ENCODE results near the gene LMF1. TPM values are rescaled to one million over a fixed set of nuclear protein-coding genes. Genes with fewer than 3 reads are reported as not detected.

Gene LMF1
- total RNA-seq, 2 experiments from 2014 or later, result 26.6 to 31.3 TPM

- Mint-ChIP-seq H3K4me1 (no peaks in the 10 kb centered on the region), H3K4me3 (no peak overlapping the region), H3K36me3 (no peaks in the 10 kb centered on the region), H3K27ac (no peak overlapping the region), H3K9me3 (no peaks in the 10 kb centered on the region), H3K27me3 (no peaks in the 10 kb centered on the region)
- DNase-seq (no peak), ATAC-seq (ENCODE audit: low read depth) (no peak)
- POLR2A ChIA-PET, result no interaction called here
Observed at GRCh38 chr16:916035-916799, 54.6 kb downstream of the LMF1 start.

- no peak overlapping the region for H3K4me3 Mint-ChIP-seq
- DNase-seq, result no peak
- no peak for ATAC-seq (ENCODE audit: low read depth)
- H3K27me3 Mint-ChIP-seq, result no peaks in the 10 kb centered on the region
- POLR2A ChIA-PET, result no interaction called here
- H3K36me3 Mint-ChIP-seq, result no peaks in the 10 kb centered on the region
- no peaks in the 10 kb centered on the region for H3K4me1 Mint-ChIP-seq
- no peak overlapping the region for H3K27ac Mint-ChIP-seq
- H3K9me3 Mint-ChIP-seq, result no peaks in the 10 kb centered on the region
Observed at GRCh38 chr16:915546-915945, 55.2 kb downstream of the LMF1 start.

GRCh38 chr16:914440-914839 lies 56.3 kb downstream of the LMF1 start:
- H3K36me3 Mint-ChIP-seq, result no peaks in the 10 kb centered on the region
- no peaks in the 10 kb centered on the region for H3K9me3 Mint-ChIP-seq
- no peak overlapping the region for H3K4me3 Mint-ChIP-seq
- POLR2A ChIA-PET, result no interaction called here
- ATAC-seq (ENCODE audit: low read depth), result no peak
- no peaks in the 10 kb centered on the region for H3K4me1 Mint-ChIP-seq
- no peaks in the 10 kb centered on the region for H3K27me3 Mint-ChIP-seq
- H3K27ac Mint-ChIP-seq, result no peak overlapping the region
- no peak for DNase-seq

DNA sequence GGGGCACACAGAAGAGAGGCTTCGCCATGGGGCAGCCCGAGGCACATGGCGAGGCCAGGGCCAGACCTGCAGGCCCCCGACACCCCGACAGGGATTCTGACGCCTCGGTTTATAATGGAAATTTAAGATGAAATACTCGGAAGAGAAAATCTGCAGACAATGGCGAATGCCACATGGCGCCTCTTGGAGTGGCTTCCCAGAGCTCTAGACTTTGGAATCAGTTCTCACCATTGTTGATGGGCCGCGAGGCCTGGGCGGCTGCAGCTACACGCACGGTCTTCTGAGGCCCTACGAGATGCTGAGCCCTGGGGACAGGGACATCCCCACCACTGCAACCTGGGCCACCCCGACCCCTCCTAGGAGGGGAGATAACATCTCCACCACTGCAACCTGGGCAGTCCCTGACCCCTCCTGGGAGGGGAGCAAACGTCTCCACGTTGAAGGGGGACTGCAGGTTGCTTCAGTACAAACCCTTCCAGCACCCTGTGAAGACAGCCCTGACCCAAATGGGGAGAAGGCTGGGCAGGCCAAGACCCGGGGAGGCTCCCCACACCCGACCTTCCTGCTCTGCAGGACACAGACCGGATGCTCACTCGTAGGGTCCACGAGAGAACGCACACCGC lies 56.9 kb downstream of the LMF1 start:
- ATAC-seq (ENCODE audit: low read depth) (no peak), DNase-seq (no peak)
- H3K36me3 Mint-ChIP-seq, result peaks cover 4% of the 10 kb centered on the region
- POLR2A ChIA-PET, result no interaction called here
- no peaks in the 10 kb centered on the region for H3K9me3 Mint-ChIP-seq
- no peak overlapping the region for H3K4me3 Mint-ChIP-seq
- no peaks in the 10 kb centered on the region for H3K27me3 Mint-ChIP-seq
- no peak overlapping the region for H3K27ac Mint-ChIP-seq
- H3K4me1 Mint-ChIP-seq, result no peaks in the 10 kb centered on the region

DNA sequence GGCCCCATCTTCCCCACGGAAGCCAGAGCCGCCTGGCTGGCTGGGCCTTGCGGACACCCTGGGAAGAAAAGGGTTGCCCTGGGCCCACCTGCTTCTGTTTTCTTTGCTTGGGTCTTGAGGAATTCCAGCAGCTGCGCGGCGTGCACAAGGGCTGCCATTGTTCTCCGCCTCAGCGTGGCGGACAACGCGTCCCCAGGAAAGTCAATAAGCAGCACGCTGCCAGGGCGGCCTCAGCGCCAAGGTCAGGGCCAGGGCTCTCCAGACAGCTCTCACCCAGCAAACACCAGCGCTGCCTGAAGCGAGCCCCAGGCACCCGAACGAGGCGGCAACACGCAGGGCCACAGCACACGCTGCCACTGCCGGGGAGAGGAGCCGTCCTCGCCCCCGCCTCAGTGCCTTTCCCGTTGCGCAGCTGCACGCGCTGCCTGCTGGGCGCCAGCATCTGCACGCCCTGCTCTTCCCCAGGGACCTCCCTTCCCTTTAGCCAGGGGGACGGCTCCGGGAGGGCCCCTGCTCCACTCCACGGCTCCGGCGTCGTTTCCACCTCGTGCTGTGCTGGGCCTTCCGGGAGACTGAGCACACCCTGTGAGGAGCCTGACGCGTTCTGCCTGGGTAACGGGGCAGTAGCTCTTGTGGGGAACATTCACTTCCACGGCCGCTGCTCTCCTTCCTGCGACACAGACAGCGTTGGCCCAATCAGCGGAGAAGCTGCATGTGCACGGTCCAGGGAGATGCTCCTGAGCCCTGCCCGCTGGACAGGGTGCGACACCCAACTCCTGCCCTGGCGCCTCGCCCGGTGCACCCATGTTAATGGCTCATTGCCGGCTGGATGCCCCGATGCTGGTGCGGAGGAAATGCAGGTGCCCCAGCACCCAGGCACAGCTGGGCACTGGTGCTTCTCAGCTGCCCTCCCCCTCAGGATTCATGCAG lies 57.8 kb downstream of the LMF1 start:
- DNase-seq (no peak), ATAC-seq (ENCODE audit: low read depth) (no peak)
- H3K4me3 Mint-ChIP-seq, result no peak overlapping the region
- H3K36me3 Mint-ChIP-seq, result peaks cover 4% of the 10 kb centered on the region
- no peaks in the 10 kb centered on the region for H3K9me3 Mint-ChIP-seq
- no peak overlapping the region for H3K27ac Mint-ChIP-seq
- POLR2A ChIA-PET, result no interaction called here
- no peaks in the 10 kb centered on the region for H3K4me1 Mint-ChIP-seq
- H3K27me3 Mint-ChIP-seq, result no peaks in the 10 kb centered on the region

DNA sequence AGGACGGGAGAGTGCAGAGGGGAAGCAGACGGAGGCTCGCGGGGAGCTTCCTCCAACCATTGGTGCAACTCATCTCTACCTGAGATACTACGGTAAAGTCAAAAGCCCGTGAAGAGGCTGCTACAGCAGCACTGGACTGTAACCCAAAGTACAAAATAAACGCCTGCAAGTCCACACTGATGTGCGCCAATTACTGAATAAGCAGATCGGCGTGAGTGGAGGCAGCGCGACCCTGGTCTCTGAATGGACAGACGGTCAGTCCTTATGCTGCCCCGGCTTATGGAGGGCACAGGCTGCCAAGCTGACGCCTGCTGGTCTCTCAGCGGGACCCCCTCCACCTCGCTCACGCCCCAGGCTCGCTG lies 58.5 kb downstream of the LMF1 start:
- Mint-ChIP-seq H3K4me1 (no peaks in the 10 kb centered on the region), H3K4me3 (no peak overlapping the region), H3K36me3 (peaks cover 4% of the 10 kb centered on the region), H3K27ac (no peak overlapping the region), H3K9me3 (no peaks in the 10 kb centered on the region), H3K27me3 (no peaks in the 10 kb centered on the region)
- ATAC-seq (ENCODE audit: low read depth) (no peak), DNase-seq (no peak)
- POLR2A ChIA-PET, result no interaction called here

DNA sequence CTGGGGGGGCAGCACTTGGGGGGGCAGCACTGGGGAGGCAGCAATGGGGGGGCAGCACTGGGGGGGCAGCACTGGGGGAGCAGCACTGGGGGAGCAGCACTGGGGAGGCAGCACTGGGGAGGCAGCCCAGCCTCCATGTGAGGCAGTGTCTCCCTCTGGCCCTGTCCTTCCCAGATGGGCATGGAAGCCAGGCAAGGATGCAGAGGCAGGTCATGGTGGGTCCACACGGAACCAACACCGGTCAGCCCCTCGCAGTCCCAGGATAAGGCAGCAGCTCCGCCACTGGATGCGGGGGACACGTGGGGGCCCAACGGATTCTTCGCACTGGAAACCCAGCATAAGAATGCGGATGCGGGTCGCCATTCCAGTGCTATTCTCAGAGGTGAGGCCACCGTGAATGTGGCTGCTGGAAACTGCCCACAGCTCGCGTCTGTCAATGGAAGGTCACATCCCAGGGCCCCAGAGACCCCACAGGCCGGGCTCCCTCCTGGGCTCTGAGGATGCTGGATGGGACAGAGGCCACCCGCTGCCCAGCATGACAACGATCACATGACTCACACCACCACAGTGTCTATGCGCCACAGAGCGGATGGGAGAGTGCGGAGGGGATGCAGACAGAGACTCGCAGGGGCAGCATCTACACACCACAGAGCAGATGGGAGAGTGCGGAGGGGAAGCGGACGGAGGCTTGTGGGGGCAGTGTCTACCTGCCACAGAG lies 59.0 kb downstream of the LMF1 start:
- H3K27me3 Mint-ChIP-seq, result no peaks in the 10 kb centered on the region
- POLR2A ChIA-PET, result no interaction called here

DNA sequence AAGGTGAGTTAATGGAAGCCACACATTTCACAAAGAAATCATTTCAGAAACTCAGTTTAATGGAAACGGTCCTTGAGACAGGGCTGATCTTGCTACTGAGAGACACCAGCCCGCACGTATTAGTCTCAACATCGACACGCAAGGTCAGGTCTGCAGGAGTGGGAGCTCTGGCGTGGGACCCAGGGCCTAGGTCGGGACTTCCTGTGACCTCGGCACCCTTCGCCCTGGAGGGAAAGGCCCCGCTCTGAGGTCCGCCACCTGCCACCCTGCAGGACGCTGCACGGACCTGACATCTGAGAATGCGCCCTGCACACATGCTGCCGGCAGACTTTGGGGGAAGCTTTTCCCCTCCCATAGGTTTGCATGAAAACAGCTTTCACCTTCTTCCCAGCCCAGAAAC lies 59.7 kb downstream of the LMF1 start:
- H3K27me3 Mint-ChIP-seq, result no peaks in the 10 kb centered on the region
- H3K9me3 Mint-ChIP-seq, result no peaks in the 10 kb centered on the region
- H3K4me1 Mint-ChIP-seq, result no peaks in the 10 kb centered on the region
- DNase-seq, result no peak
- H3K27ac Mint-ChIP-seq, result no peak overlapping the region
- H3K36me3 Mint-ChIP-seq, result peaks cover 7% of the 10 kb centered on the region
- no peak for ATAC-seq (ENCODE audit: low read depth)
- H3K4me3 Mint-ChIP-seq, result no peak overlapping the region
- POLR2A ChIA-PET, result no interaction called here

More for the DNA sequence above, 59.0 kb downstream of the LMF1 start:
- Mint-ChIP-seq H3K36me3 (peaks cover 4% of the 10 kb centered on the region), H3K27ac (no peak overlapping the region), H3K4me3 (no peak overlapping the region), H3K9me3 (no peaks in the 10 kb centered on the region), H3K4me1 (no peaks in the 10 kb centered on the region)
- no peak for ATAC-seq (ENCODE audit: low read depth)
- DNase-seq, result no peak

- Mint-ChIP-seq H3K4me3 (no peak overlapping the region), H3K4me1 (no peaks in the 10 kb centered on the region), H3K9me3 (peaks cover 6% of the 10 kb centered on the region), H3K36me3 (peaks cover 12% of the 10 kb centered on the region), H3K27ac (no peak overlapping the region), H3K27me3 (no peaks in the 10 kb centered on the region)
- no peak for ATAC-seq (ENCODE audit: low read depth)
- no peak for DNase-seq
- POLR2A ChIA-PET, result no interaction called here
Observed at GRCh38 chr16:910181-910580, 60.6 kb downstream of the LMF1 start.

- DNase-seq (no peak), ATAC-seq (ENCODE audit: low read depth) (no peak)
- Mint-ChIP-seq H3K9me3 (peaks cover 6% of the 10 kb centered on the region), H3K27me3 (no peaks in the 10 kb centered on the region), H3K36me3 (peaks cover 13% of the 10 kb centered on the region), H3K27ac (no peak overlapping the region), H3K4me1 (no peaks in the 10 kb centered on the region), H3K4me3 (no peak overlapping the region)
- POLR2A ChIA-PET, result no interaction called here
Observed at GRCh38 chr16:909281-910000, 61.3 kb downstream of the LMF1 start.

- Mint-ChIP-seq H3K27ac (no peak overlapping the region), H3K36me3 (peaks cover 13% of the 10 kb centered on the region), H3K27me3 (no peaks in the 10 kb centered on the region), H3K9me3 (peaks cover 6% of the 10 kb centered on the region), H3K4me1 (no peaks in the 10 kb centered on the region), H3K4me3 (no peak overlapping the region)
- no peak for ATAC-seq (ENCODE audit: low read depth)
- POLR2A ChIA-PET, result no interaction called here
- DNase-seq, result no peak
Observed at GRCh38 chr16:908526-909155, 62.1 kb downstream of the LMF1 start.

DNA sequence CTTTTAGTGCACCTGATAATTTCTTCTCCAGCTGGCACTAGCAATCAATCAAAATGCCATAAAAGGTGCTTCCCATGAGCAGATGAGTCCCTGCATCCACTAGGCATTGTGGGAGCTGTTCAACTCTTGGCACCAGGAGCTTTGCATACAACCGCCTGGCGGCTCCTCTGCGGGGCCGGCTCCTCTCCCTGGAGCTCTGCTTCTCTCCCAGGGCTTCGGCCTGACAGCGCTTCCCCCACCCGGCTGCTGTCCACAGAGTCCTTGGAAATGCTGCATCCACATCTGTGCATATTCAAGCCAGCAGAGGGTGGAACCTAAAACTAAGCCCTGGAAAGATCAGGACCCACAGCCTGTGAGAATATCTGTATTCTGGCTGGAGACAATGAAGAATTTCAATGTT lies 62.9 kb downstream of the LMF1 start:
- ATAC-seq (ENCODE audit: low read depth), result no peak

More for the DNA sequence above, 62.9 kb downstream of the LMF1 start:
- peaks cover 6% of the 10 kb centered on the region for H3K9me3 Mint-ChIP-seq
- DNase-seq, result no peak
- H3K27ac Mint-ChIP-seq, result no peak overlapping the region
- POLR2A ChIA-PET, result no interaction called here
- H3K4me3 Mint-ChIP-seq, result no peak overlapping the region
- H3K4me1 Mint-ChIP-seq, result no peaks in the 10 kb centered on the region
- peaks cover 13% of the 10 kb centered on the region for H3K36me3 Mint-ChIP-seq
- H3K27me3 Mint-ChIP-seq, result no peaks in the 10 kb centered on the region

Measured in activated naive CD8-positive, alpha-beta T cell treated with anti-CD3 and anti-CD28 coated beads, Interleukin-2, amount 10 ng/mL, durations not matched to agents 7 days and 5 days (primary cell).